Measurements from ENCODE around the gene TBC1D10A.
A peak's percentile ranks its signal among the peaks of the same experiment; 100 is the strongest.

The TBC1D10A gene

GRCh38 chr22:30265823-30266444 is 60.8 kb downstream of the TBC1D10A start:
- peak; percentile 76 for DNase-seq (ENCODE audit: low read depth)

- DNase-seq (ENCODE audit: low read depth): no peak
Observed at GRCh38 chr22:30265131-30265720, 61.5 kb downstream of the TBC1D10A start.

DNA sequence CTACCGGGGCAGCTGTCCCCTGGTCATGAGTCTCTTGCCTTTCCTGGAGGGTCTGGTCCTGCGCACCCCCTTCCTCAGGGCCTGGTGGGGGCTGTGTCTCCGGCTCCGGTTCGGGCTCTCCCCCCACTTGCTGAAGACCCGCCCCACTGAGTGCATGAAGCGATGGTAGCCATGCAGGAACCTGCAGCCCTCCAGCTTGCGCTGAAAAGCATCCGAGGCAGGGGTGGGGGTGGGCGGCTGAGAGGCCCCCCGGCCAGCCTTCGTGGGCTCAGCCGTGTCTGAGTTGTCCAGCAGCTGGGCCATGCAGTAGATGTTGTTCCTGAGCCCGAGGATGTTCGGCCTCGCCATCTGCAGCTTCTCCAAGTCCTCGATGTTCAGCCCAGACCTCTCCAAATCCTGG is 62.9 kb downstream of the TBC1D10A start:
- no peak for DNase-seq (ENCODE audit: low read depth)

DNA sequence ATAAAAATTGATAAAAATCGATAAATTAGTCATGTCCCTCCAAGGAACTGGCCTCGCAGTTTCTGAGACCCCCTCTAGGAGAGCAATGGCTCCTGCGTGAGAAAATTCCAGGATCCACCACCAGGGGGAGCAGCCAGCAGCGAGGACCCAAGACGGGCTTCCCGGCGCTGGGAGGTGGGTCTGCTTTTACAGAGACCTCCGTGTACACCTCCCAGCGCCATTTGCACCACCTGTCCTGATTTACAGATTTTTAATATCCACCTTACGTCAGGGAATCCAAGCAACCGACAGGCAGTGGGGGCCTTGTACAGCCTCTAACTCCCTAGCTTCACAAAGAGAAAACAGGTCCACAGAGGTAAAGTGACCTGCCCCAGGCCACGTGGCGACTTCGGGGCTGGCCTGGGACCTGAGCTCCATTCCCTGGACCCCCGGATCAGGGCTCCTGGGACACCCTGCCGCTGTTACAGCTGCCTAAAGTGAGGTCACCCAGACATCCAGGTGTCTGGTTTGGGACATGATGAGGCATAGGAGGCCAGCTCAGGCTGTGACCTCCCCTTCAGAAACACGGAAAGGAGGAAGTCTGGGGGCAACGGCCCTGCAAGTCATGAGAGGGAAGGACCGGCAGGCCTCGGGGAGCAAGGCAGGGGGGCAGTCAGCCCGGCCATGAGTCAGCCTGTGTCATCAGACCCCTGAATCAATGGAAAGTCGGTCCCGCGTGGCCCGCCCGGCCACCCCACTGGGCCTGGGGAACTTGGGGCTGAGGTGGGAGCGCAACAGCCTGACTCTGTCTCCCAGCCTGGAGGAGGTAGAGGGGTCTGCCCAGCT is 63.6 kb downstream of the TBC1D10A start:
- DNase-seq (ENCODE audit: low read depth): peak; percentile 67

DNA sequence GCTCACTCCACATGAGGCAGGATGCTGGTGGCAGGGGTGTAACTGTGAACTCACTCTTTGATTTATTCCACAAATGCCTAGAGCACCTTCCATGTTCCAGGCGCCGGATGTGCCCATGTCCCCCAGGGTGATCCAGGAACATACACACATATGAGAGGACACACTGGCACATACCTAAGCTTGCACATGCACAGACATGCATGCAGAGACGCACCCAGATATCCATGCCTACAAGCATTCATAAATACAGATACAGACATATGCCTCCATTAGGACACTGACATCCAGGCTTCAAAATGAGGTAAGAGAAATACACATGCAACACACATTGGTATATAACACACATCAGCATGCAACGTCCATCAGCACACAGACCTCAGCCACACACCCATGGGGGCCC is 64.6 kb downstream of the TBC1D10A start:
- DNase-seq (ENCODE audit: low read depth): no peak

- no peak for DNase-seq (ENCODE audit: low read depth)
Observed at GRCh38 chr22:30261134-30261533, 65.6 kb downstream of the TBC1D10A start.

DNA sequence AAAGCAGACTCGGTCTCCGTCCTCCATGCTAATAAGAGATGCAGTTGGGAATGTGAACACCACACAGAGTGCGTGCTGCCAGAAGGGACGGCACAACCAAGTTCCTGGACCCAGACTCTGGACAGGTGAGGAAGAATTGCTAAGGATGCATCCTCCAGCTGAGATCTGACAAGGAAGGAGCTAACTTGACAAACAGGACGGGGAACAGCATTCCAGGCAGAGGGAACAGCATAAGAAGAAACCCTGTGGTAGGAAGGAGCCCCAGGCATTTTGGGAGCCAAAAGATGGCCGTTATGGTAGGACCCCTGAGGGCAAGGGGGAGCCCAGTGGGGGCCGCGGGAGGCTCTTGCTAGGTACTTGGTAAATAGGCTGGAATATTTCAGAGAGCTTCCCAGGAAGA is 66.1 kb downstream of the TBC1D10A start:
- DNase-seq (ENCODE audit: low read depth): no peak

GRCh38 chr22:30260276-30260675 is 66.5 kb downstream of the TBC1D10A start:
- DNase-seq (ENCODE audit: low read depth): no peak

GRCh38 chr22:30254314-30254713 is 72.4 kb downstream of the TBC1D10A start:
- no peak for DNase-seq (ENCODE audit: low read depth)

DNA sequence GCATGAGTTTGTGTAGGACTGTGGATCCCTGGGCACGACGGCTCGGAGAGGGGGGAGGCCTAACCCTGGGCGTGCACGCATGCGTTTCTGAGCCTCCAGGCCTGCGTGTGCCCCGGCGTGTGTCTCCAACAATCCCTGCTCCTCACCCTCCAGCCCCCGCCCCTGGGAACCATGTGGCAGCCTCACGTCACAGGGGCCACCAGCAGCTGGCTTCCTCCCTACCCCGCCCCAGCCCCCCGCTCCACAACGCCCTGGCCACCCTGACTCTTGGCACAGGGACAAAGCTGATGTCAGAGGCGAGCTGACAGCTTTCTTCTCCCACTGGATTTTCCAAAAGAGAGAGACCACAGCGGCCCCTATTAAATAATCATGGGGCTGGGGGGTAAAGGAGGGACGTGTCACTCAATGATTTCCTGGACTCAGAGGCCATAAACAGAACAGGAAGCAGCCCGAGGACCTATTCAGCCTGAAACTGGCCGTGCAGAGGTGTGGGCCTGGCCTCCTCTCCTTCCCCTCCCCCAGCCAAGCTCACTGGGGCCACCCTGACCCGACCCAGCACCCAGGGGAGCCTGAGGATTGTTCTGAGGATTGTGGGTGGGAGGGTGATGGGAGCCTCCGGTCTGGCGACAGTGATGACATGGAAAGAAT is 73.4 kb downstream of the TBC1D10A start:
- no peak for DNase-seq (ENCODE audit: low read depth)

DNA sequence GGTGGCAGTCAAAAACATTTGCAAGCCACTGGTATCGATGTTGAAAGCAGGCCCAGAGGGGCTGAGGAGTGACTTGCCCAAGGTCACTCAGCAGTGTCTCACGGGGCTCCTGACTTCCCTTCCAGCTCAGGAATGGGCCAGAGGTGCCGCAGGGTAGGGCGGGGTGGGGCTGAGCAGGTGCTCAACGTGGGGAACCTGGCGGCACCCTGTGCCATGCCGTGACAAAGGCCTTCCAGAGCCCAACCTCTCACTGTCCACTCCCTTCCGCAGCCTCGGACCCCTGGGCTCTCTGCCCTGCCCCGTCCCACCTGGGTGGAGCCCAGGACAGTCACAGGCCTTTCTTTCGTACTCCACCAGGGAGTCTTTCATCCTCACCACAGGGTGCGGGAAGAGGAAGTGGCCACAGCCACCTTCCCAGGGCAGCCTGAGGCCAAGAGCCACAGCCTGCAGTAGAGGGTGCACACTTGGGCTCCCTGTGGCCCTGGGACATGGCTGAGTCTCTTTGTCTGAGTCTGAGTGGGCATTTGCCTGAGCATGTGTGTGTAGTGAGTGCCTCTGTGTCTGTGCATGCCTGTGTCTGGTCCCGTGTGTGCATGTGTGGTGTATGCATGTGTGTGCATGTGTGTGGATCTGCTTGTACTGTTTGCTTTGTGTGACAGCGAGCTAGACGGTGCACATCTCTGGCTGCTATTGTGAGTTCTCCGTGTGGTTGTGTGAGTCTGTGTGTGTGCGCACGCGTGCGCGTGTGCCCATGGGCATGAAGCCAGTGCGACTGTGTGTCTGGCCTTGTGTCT is 74.1 kb downstream of the TBC1D10A start:
- no peak for DNase-seq (ENCODE audit: low read depth)

DNA sequence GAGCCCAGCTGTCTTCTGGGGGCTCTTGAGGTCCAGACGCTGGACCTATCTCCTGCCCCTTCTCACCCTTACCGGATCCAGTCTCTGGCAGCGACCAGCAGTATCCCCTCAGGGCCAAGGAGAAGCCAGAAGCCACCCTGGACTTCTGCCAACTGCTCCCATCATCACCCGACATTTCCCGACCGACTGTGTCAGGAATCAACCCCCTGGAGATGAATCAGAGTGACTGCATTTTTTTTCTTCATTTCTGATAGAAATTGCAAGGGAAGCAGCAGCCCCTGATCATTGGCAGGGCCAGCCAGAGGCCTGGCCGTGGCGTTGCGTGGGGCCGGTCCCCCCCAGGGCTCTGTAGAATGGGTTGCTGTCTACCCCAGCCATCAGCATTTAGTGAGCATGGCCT is 75.0 kb downstream of the TBC1D10A start:
- no peak for DNase-seq (ENCODE audit: low read depth)

DNA sequence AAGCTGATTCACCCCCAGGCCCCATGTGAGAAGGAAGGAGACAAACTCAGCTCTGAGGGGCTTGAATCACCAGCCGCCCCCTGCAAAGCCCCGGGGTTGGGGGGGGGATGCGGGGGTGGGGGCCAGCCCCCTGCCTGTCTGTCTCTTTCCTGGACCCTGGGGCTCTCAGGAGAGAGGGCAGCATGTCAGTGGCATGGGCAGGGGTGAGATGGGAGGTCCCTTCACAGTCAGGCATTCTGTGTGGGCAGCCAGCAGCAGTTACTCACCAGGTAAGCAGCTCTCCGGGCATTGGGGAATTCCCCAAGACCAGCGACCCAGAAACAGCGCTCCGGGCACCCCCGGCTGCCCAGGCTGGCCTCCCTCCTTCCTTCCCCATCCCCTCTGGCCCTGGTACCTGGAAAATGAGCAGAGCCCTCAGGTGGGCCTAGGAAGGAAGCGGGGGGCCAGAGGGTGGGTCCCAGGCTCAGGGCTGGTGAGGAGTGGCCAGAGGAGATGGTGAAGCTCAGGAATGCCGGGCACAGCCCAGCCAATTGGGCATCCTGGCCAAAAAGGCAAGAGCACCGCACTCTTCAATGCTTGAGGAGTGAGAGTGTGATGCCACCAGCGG is 76.0 kb downstream of the TBC1D10A start:
- no peak for DNase-seq (ENCODE audit: low read depth)

DNA sequence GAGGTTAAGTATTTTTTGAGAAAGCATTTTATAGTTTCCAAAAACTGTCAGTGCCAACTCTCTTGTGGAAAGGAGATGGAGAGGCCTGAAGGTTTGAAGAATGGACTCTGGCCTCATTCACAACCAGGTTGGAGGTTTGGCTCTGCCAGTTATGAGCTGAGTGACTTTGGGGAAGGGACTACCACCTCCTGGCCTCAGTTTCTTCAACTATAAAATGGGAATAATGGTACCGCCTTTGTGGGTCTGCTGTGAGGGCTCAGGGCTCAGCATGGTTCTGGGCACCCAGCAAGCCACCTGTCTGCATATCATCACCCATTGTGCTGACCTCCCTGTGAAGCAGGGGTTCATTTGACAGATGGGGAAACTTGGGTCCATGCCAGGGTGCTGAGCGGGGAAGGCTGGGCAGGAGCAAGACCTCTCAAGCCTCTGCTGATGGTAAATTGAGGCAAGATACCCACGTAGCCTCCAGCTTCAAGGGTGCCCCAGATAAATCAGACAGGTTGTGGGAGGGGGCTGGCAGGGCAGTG is 76.6 kb downstream of the TBC1D10A start:
- DNase-seq (ENCODE audit: low read depth): no peak

DNA sequence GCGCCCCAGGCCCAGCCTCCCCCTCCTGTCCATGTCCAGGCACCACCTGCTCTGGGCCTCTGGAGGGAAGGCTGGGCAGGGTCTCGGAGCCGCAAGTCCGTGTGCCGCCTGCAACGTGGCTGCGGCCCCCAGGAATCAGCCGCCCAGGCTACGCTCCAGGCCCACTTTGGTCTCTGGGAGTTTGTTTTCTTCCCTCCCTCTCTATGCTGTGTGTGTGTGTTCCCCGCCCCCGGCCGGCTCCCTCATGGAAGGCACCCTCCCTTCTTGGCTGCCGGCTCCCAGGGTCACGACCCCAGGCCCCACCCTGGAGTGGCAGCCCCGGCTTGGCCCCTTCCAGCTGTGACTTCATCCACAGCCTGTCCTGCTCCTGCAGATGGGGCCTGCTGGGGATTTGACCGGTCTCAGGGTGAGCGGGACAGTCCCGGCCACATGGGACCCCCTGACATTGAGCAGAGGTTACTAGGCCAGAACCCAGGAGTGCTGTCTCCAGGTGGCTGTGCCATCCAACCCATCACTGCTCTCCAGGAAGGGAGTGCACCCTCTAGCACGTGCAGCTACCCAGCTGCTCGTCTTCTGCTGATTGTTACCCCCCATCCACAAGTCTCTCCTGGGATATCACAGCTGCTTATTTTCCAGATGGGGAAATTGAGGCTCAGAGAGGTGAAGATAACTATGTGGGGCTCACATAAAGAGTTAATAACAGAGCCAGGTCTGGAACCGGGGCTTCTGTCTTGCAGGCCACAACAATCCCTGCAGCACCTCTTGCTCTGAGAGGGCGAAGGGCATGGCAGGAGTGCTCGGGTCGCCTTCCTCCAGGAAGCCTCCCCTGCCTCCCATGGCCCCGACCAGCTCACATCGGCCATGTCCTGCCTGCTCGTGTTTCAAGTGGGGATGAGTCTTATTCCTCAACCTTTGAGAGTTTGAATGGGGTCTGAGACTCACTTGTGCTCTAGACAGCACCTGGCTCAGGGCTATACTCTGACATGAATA is 77.4 kb downstream of the TBC1D10A start:
- DNase-seq (ENCODE audit: low read depth): no peak

DNA sequence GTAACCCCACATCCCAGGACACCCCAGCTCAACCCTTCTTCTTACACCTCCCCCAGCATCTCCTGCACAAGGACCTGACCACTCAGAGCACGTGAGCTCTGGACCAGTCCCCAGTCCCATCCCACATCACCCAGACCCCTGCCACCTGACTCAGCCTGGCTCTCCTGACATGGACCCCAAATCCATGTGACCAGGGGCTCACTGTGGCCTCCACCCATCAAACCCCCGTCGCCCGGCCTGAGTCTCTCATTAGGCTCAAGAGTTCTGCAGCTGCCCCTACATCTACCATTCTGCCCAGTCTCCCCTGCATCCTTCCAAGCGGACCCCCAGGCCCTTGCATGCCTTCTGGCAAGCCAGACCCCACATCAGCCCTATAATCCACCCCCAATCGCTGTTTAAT is 78.3 kb downstream of the TBC1D10A start:
- no peak for DNase-seq (ENCODE audit: low read depth)

DNA sequence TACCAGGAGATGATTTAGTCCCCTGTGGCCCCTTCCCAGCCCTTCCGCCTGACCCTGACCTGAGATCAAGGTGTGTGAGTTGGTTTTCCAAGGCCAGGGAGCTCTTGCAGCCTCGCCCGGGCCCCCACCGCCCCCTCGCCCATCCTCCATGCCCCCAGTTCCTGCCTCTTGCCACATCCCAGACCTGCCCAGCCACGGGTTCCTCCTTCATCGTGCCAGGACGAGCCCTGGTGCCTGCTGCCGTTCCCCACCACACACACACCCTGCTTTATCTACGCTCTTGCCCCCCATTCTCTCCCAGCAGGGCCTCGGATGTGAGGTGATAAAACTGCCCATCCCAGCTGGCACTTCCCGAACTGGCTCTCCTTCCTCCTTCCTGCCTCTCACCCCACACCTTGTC is 78.8 kb downstream of the TBC1D10A start:
- DNase-seq (ENCODE audit: low read depth): no peak

DNA sequence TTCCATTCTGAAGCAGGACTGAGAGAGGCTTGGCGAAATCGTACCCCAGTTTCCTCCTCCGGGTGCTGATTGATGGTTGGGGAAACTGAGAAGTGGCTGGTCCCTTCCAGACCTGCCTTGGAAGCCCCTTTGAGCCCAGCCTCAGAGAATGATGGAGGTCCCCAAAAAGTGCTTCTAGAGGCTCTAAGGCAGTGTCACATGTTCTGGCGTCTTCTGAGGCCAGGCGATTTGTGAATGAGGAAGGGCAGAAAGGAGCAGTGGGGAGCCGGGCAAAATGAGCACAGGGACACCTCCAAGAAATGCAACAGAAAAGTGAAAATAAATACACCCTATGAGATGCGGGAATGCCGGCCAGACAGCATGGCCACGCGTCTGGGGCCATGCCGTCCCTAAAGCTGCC is 79.2 kb downstream of the TBC1D10A start:
- no peak for DNase-seq (ENCODE audit: low read depth)

- DNase-seq (ENCODE audit: low read depth): no peak
Observed at GRCh38 chr22:30246814-30247376, 79.8 kb downstream of the TBC1D10A start.

Measured in activated T-helper 9 cell treated with anti-CD3 and anti-CD28 coated beads, Interleukin-2, amount 50 U/mL, for 16 hours (primary cell).